H1 (cell line): ENCODE measurements around the gene UBAC1. TPM values are rescaled to one million over a fixed set of nuclear protein-coding genes. Genes with fewer than 3 reads are reported as not detected.

Source experiments
- CTCF ChIA-PET: fragments of 300-600 bp; sonication (Branson Sonifier 250); formaldehyde crosslinking; loops from one replicate; lab custom pipeline; 2021; ENCODE audit not compliant: partially characterized antibody; lab: Charles Lee
- POLR2A ChIA-PET: fragments of 300-600 bp; sonication (Branson Sonifier 250); formaldehyde crosslinking; loops from one replicate; lab custom pipeline; 2021; ENCODE audit warnings: inconsistent platforms; ENCODE audit not compliant: partially characterized antibody; lab: Charles Lee
- DNase-seq, 2 experiments: peaks; one replicate each; pipeline versions ENCODE4 v3.0.0 to v3.0.0-alpha.2; 2010 to 2022; ENCODE audit warnings: low spot score in 2 of 2, low read depth in 1 of 2, mixed read lengths in 1 of 2
- FAIRE-seq: peaks from 2 replicates; lab custom pipeline; 2011; peaks lifted over from hg19 to GRCh38; lab: Jason Lieb, UNC
- H2AFZ ChIP-seq: 2 replicates; pipeline ENCODE4 v1.8.1; 2012; ENCODE audit warnings: low read length, inconsistent platforms
- H2AK5ac ChIP-seq: 2 replicates; pipeline ENCODE4 v1.6.1; 2013; ENCODE audit warnings: low read depth, low read length
- H2BK120ac ChIP-seq: replicated peaks from 2 replicates; pipeline ENCODE3; 2013; ENCODE audit warnings: low read depth, low read length, inconsistent platforms
- H2BK12ac ChIP-seq: 2 replicates; pipeline ENCODE4 v1.6.1; 2013; ENCODE audit warnings: low read depth, low read length
- H2BK15ac ChIP-seq: 2 replicates; pipeline ENCODE4 v1.6.1; 2013; ENCODE audit warnings: low read length
- H2BK20ac ChIP-seq: 2 replicates; pipeline ENCODE4 v1.6.1; 2013; ENCODE audit warnings: low read length
- H2BK5ac ChIP-seq: 2 replicates; pipeline ENCODE4 v1.6.1; 2013; ENCODE audit warnings: low read depth, low read length
- H3K14ac ChIP-seq: 2 replicates; pipeline ENCODE4 v1.6.1; 2013; ENCODE audit warnings: inconsistent platforms; ENCODE audit not compliant: insufficient read length
- H3K18ac ChIP-seq: 2 replicates; pipeline ENCODE4 v1.6.1; 2013; ENCODE audit warnings: low read length; ENCODE audit errors: extremely low read depth
- H3K23ac ChIP-seq: 2 replicates; pipeline ENCODE4 v1.6.1; 2013; ENCODE audit warnings: inconsistent platforms; ENCODE audit not compliant: insufficient read length
- H3K23me2 ChIP-seq: 2 replicates; pipeline ENCODE4 v1.6.1; 2013; ENCODE audit warnings: low read depth, low read length
- H3K27ac ChIP-seq: 2 replicates; pipeline ENCODE4 v1.6.1; 2011; ENCODE audit warnings: low read depth, low read length, inconsistent platforms
- H3K27me3 ChIP-seq, 4 experiments: replicated peaks in 1 of 4; 1 replicate in 1 of 4; 2 replicates in 3 of 4; pipeline versions ENCODE4 v1.6.1 to v1.8.1; 2011 to 2013; ENCODE audit warnings: low read length in 3 of 4, mild to moderate bottlenecking in 3 of 4, inconsistent platforms in 2 of 4, mixed read lengths in 2 of 4, moderate library complexity in 1 of 4; ENCODE audit not compliant: control insufficient read depth in 3 of 4, insufficient read depth in 3 of 4; ENCODE audit errors: extremely low read depth in 1 of 4
- H3K36me3 ChIP-seq, 4 experiments: 2 replicates each; pipeline versions ENCODE4 v1.6.1 to v1.8.1; 2011 to 2013; ENCODE audit warnings: mild to moderate bottlenecking in 4 of 4, low read length in 3 of 4, moderate library complexity in 2 of 4, control low read depth in 1 of 4, inconsistent platforms in 1 of 4; ENCODE audit not compliant: insufficient read depth in 4 of 4, control insufficient read depth in 2 of 4
- H3K4ac ChIP-seq: replicated peaks from 2 replicates; pipeline ENCODE3; 2013; ENCODE audit warnings: low read length, low read depth, mixed read lengths, inconsistent platforms; ENCODE audit not compliant: insufficient read length
- H3K4me1 ChIP-seq, 4 experiments: replicated peaks in 1 of 4; 1 replicate in 1 of 4; 2 replicates in 3 of 4; pipeline versions ENCODE4 v1.6.1 to v1.8.1; 2011 to 2013; ENCODE audit warnings: low read length in 3 of 4, inconsistent platforms in 2 of 4, mixed read lengths in 1 of 4; ENCODE audit not compliant: insufficient read depth in 4 of 4, control insufficient read depth in 3 of 4
- H3K4me2 ChIP-seq, 2 experiments: 2 replicates each; pipeline versions ENCODE4 v1.6.1 to v1.8.1; 2011 to 2013; ENCODE audit warnings: low read depth in 2 of 2, low read length in 2 of 2, control low read depth in 1 of 2, inconsistent platforms in 1 of 2, mild to moderate bottlenecking in 1 of 2; ENCODE audit not compliant: insufficient read depth in 1 of 2
- H3K4me3 ChIP-seq, 4 experiments: fragments of 200-600, 300-600 bp in 1 of 4; sonication (generic), shearing (Covaris generic), sonication (Bioruptor Twin) in 1 of 4; 2 replicates each; pipeline versions ENCODE4 v1.5.1 to v1.8.1; 2011 to 2016; ENCODE audit warnings: low read length in 4 of 4, low read depth in 3 of 4, control low read depth in 2 of 4, inconsistent platforms in 2 of 4, mild to moderate bottlenecking in 2 of 4, mixed read lengths in 1 of 4, moderate library complexity in 1 of 4; ENCODE audit not compliant: insufficient read depth in 2 of 4; ENCODE audit errors: extremely low read depth in 1 of 4
- H3K56ac ChIP-seq: replicated peaks from 2 replicates; pipeline ENCODE3; 2013; ENCODE audit warnings: low read depth, mild to moderate bottlenecking, mixed read lengths, low read length, inconsistent platforms; ENCODE audit not compliant: insufficient read length
- H3K79me1 ChIP-seq: 2 replicates; pipeline ENCODE4 v1.6.1; 2013; ENCODE audit warnings: low read depth, low read length, control low read depth
- H3K79me2 ChIP-seq, 2 experiments: 2 replicates each; pipeline versions ENCODE4 v1.6.1 to v1.8.1; 2012 to 2013; ENCODE audit warnings: low read length in 2 of 2, mild to moderate bottlenecking in 2 of 2, inconsistent platforms in 1 of 2; ENCODE audit not compliant: insufficient read depth in 2 of 2, control insufficient read depth in 1 of 2
- H3K9ac ChIP-seq, 4 experiments: replicated peaks in 1 of 4; 1 replicate in 1 of 4; 2 replicates in 3 of 4; pipeline versions ENCODE4 v1.6.1 to v1.8.1; 2011 to 2013; ENCODE audit warnings: low read depth in 3 of 4, low read length in 3 of 4, control low read depth in 2 of 4, mild to moderate bottlenecking in 2 of 4, moderate library complexity in 2 of 4, inconsistent platforms in 1 of 4; ENCODE audit errors: extremely low read depth in 1 of 4
- H3K9me3 ChIP-seq, 2 experiments: 2 replicates each; pipeline versions ENCODE4 v1.6.1 to v1.8.1; 2012 to 2013; ENCODE audit warnings: mild to moderate bottlenecking in 2 of 2, moderate library complexity in 2 of 2, control low read depth in 1 of 2, inconsistent platforms in 1 of 2, low read depth in 1 of 2, low read length in 1 of 2, mixed read lengths in 1 of 2; ENCODE audit not compliant: insufficient read depth in 2 of 2
- H4K20me1 ChIP-seq, 2 experiments: replicated peaks in 1 of 2; 2 replicates each; pipeline versions ENCODE3 to v1.8.1; 2011 to 2013; ENCODE audit warnings: inconsistent platforms in 2 of 2, low read length in 2 of 2, mild to moderate bottlenecking in 1 of 2; ENCODE audit not compliant: insufficient read depth in 2 of 2, control insufficient read depth in 1 of 2
- H4K5ac ChIP-seq: 2 replicates; pipeline ENCODE4 v1.6.1; 2013; ENCODE audit warnings: low read length, low read depth, mixed read lengths, inconsistent platforms; ENCODE audit not compliant: insufficient read length
- H4K8ac ChIP-seq: 2 replicates; pipeline ENCODE4 v1.8.0; 2013; ENCODE audit warnings: mild to moderate bottlenecking, moderate library complexity, low read length, inconsistent platforms; ENCODE audit not compliant: insufficient read depth; ENCODE audit errors: extremely low read depth
- H4K91ac ChIP-seq: replicated peaks from 2 replicates; pipeline ENCODE3; 2013; ENCODE audit warnings: low read length, mixed read lengths, inconsistent platforms; ENCODE audit not compliant: insufficient read length
- ATF2 ChIP-seq: IDR thresholded peaks from 2 replicates; pipeline ENCODE4 v1.6.1; 2012; ENCODE audit warnings: low read length, inconsistent platforms
- CBX8 ChIP-seq: fragments of 300-800, 300-1000 bp; sonication (generic); IDR thresholded peaks from 2 replicates; pipeline ENCODE4 v1.7.1; 2016; ENCODE audit warnings: low read depth, low read length, borderline replicate concordance
- CHD1 ChIP-seq: IDR thresholded peaks from 2 replicates; pipeline ENCODE4 v1.6.1; 2012; ENCODE audit warnings: low read depth, low read length, improper control_type of control experiment
- PHF8 ChIP-seq: fragments of 200-600 bp; sonication (generic); conservative IDR thresholded peaks from 2 replicates; pipeline ENCODE4 v1.7.1; 2012; ENCODE audit warnings: low read depth, mild to moderate bottlenecking, inconsistent platforms, low read length, moderate library complexity
- RBBP5 ChIP-seq: IDR thresholded peaks from 2 replicates; pipeline ENCODE4 v1.7.1; 2012; ENCODE audit warnings: low read depth, mild to moderate bottlenecking, inconsistent platforms, low read length, moderate library complexity, borderline replicate concordance
- RFX5 ChIP-seq: IDR thresholded peaks from 2 replicates; pipeline ENCODE4 v1.6.1; 2011; ENCODE audit warnings: low read depth, low read length, improper control_type of control experiment, borderline replicate concordance
- SAP30 ChIP-seq: fragments of 300-600 bp; sonication (generic); IDR thresholded peaks from 2 replicates; pipeline ENCODE4 v1.7.1; 2012; ENCODE audit warnings: low read length, moderate library complexity, mild to moderate bottlenecking, inconsistent platforms; ENCODE audit not compliant: insufficient read depth, insufficient replicate concordance
- SP4 ChIP-seq: IDR thresholded peaks from 2 replicates; pipeline ENCODE4 v1.6.1; 2012; ENCODE audit warnings: low read length, inconsistent platforms
- TCF12 ChIP-seq: IDR thresholded peaks from 2 replicates; pipeline ENCODE4 v1.6.1; 2011; ENCODE audit warnings: low read depth, mild to moderate bottlenecking, low read length
- YY1 ChIP-seq: IDR thresholded peaks from 2 replicates; pipeline ENCODE4 v1.6.1; 2011; ENCODE audit warnings: low read depth, mild to moderate bottlenecking, low read length
- WGBS, 2 experiments: shearing (Covaris generic) in 1 of 2; methylation state at CpG; one replicate each; pipeline versions ENCODE4 v1.1.6 to v1.1.7; 2013 to 2015; ENCODE audit warnings: low lambda C conversion rate in 2 of 2, mixed read lengths in 2 of 2, inconsistent platforms in 1 of 2, low coverage in 1 of 2, missing lambda C conversion rate in 1 of 2; ENCODE audit not compliant: insufficient replicate concordance in 2 of 2, insufficient coverage in 1 of 2, insufficient read length in 1 of 2; ENCODE audit errors: extremely low coverage in 1 of 2, missing lambda C conversion rate in 1 of 2; 5-methylcytosine and 5-hydroxymethylcytosine counted together
- polyA plus RNA-seq, 7 experiments: library from polyadenylated mRNA; depleted of rRNA in 3 of 7; stranded (reverse) in 5 of 7; unstranded in 2 of 7; fragments of >200 nt in 5 of 7; fragments of 200-250 nt in 2 of 7; gene quantifications; 1 replicate in 5 of 7; 2 replicates in 1 of 7; 4 replicates in 1 of 7; pipeline versions ENCODE4 v1.2.1 to v1.2.3, GENCODE V29; 2011 to 2013; ENCODE audit warnings: missing spikeins in 2 of 7, mixed read lengths in 2 of 7
- total RNA-seq: library from RNA; stranded (reverse); fragmentation: NEBNext Ultra II Directional; extraction: Animal tissue kit (Norgen Biotek cat#: 25700); gene quantifications from 2 replicates; pipeline ENCODE4 v1.2.1, GENCODE V29; 2021

The UBAC1 gene
- total and polyA plus RNA-seq, 2 of the 8 experiments (the other 6 are each of a cell fraction or from before 2014, with no cell fraction given), result 59.3 to 85.2 TPM

DNA sequence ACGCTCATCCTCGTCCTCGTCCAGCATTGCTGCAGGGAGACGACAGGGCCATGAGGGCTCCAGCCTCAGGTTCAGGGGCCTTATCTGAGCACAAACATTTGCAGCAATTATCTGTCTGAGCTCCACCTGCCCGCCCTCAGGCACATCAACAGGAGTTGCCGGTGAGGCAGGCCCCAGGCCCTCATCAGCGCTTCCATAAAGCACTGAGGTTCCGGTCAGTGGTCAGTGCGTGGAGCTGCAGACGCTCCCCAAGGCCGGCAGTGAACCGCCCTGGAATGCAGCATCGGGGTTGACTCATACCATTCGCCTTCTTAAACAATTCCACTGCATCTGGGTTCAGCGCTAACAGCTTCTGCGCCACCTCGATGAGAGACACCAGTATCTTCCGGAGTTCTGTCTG lies 15.2 kb downstream of the UBAC1 start:
- no peak overlapping the region for H2AK5ac ChIP-seq
- POLR2A ChIA-PET, result no interaction called here
- WGBS, 2 experiments, result 94% methylated on average over 18 of the region's 18 CpGs; no CpG with 5 or more reads in 1 of the 2 experiments

More for the DNA sequence above, 15.2 kb downstream of the UBAC1 start:
- H3K4ac ChIP-seq, result no peak overlapping the region
- H2BK120ac ChIP-seq, result no peak overlapping the region
- 0 out of 2 replicates have a peak, but pooled peaks cover 2% of the 10 kb centered on the region for H3K79me1 ChIP-seq
- no peaks in the 10 kb centered on the region for H3K79me2 ChIP-seq
- no peak overlapping the region for H2BK12ac ChIP-seq
- H2AFZ ChIP-seq, result no peak overlapping the region
- no peak overlapping the region for H3K9ac ChIP-seq
- H2BK20ac ChIP-seq, result no peak overlapping the region
- H3K27ac ChIP-seq, result no peak overlapping the region
- H3K23ac ChIP-seq, result no peak overlapping the region
- H4K5ac ChIP-seq, result no peak overlapping the region
- H2BK5ac ChIP-seq, result no peak overlapping the region
- H3K4me3 ChIP-seq, result no peak overlapping the region
- H4K8ac ChIP-seq, result no peak overlapping the region
- no peak overlapping the region for H3K4me2 ChIP-seq
- H3K23me2 ChIP-seq, result no peaks in the 10 kb centered on the region
- no peaks in the 10 kb centered on the region for H3K27me3 ChIP-seq
- H3K9me3 ChIP-seq, result no peaks in the 10 kb centered on the region
- peaks cover 9 to 45% (median 28%) of the 10 kb centered on the region in 4 experiments; a peak in 6 of 8 replicates for H3K36me3 ChIP-seq
- CTCF ChIA-PET, result interaction anchor here (1.2 to 2.6 kb wide), 3 partner anchors 9 to 273 kb away, joined by 3 to 9 read pairs (median 7); no protein-coding TSS in a partner anchor
- H4K91ac ChIP-seq, result no peak overlapping the region
- no peak overlapping the region for H3K14ac ChIP-seq
- no peak for TF ChIP-seq TCF12
- no peak for TF ChIP-seq SP4
- TF ChIP-seq RBBP5, result no peak
- TF ChIP-seq YY1, result no peak
- TF ChIP-seq SAP30, result no peak
- TF ChIP-seq RFX5, result no peak
- no peak for TF ChIP-seq PHF8
- no peak for TF ChIP-seq ATF2
- TF ChIP-seq CHD1, result no peak
- no peak for TF ChIP-seq CBX8
- no peak overlapping the region for H2BK15ac ChIP-seq
- H3K18ac ChIP-seq, result no peak overlapping the region
- FAIRE-seq (no peak), DNase-seq (no peak)
- H4K20me1 ChIP-seq, result peaks cover 6 to 9% of the 10 kb centered on the region in 2 experiments
- H3K4me1 ChIP-seq, result no peaks in the 10 kb centered on the region; a peak in 1 of 7 replicates
- H3K56ac ChIP-seq, result no peak overlapping the region
